AG04449 (cell line): ENCODE measurements around the gene SMPD3.

Source experiments
- CTCF ChIA-PET: fragments of 350-600 bp; formaldehyde crosslinking; extraction: SDS; loops from one replicate; lab custom pipeline; 2021; ENCODE audit warnings: antibody characterized with exemption; lab: Yijun Ruan, JAX
- POLR2A ChIA-PET: fragments of 400-600, 350-600 bp; formaldehyde crosslinking; extraction: SDS; loops from one replicate; lab custom pipeline; 2020; ENCODE audit warnings: antibody characterized with exemption, inconsistent platforms; lab: Yijun Ruan, JAX
- DNase-seq: peaks from one replicate; pipeline ENCODE4 v3.0.0-alpha.2; 2010; ENCODE audit warnings: low read depth, low spot score
- H3K4me3 ChIP-seq: 2 replicates; pipeline ENCODE4 v1.5.1; 2011; ENCODE audit warnings: low read depth, mild to moderate bottlenecking, control low read depth, low read length
- TF ChIP-seq, protein P1 (sequence below): IDR thresholded peaks from one replicate; pipeline ENCODE4 v1.5.1; 2011; ENCODE audit warnings: mild to moderate bottlenecking, moderate library complexity, low read length, control low read depth, inconsistent platforms; ENCODE audit not compliant: insufficient read depth; ENCODE audit errors: missing control alignments

Gene SMPD3

DNA sequence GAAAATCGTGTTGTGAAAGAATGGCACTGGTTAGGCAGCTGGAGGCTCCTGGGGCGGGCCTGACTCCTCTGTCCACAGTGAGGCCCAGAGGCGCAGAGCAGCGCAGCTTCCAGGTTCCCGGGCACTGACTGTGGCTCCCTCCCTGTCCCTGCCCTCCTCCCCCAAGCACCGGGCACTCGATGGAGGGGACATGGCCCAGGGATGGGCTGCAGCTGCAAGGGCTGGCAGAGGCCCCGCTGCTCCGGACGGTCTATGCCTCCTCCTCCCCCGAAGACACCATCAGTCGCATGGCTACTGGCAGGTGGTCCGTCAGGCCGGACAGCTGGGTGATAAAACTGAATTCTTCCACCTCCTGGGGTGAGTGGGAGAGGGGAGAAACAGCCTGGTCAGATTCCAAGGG, 87.4 kb downstream of the SMPD3 start:
- TF ChIP-seq, protein P1, sequence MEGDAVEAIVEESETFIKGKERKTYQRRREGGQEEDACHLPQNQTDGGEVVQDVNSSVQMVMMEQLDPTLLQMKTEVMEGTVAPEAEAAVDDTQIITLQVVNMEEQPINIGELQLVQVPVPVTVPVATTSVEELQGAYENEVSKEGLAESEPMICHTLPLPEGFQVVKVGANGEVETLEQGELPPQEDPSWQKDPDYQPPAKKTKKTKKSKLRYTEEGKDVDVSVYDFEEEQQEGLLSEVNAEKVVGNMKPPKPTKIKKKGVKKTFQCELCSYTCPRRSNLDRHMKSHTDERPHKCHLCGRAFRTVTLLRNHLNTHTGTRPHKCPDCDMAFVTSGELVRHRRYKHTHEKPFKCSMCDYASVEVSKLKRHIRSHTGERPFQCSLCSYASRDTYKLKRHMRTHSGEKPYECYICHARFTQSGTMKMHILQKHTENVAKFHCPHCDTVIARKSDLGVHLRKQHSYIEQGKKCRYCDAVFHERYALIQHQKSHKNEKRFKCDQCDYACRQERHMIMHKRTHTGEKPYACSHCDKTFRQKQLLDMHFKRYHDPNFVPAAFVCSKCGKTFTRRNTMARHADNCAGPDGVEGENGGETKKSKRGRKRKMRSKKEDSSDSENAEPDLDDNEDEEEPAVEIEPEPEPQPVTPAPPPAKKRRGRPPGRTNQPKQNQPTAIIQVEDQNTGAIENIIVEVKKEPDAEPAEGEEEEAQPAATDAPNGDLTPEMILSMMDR: no peak
- no peak overlapping the region for H3K4me3 ChIP-seq
- POLR2A ChIA-PET: no interaction called here
- DNase-seq: no peak
- CTCF ChIA-PET: interaction anchor here (0.7 to 3.7 kb wide), 2 partner anchors 149 to 157 kb away, joined by 3 to 14 read pairs; no protein-coding TSS in a partner anchor

DNA sequence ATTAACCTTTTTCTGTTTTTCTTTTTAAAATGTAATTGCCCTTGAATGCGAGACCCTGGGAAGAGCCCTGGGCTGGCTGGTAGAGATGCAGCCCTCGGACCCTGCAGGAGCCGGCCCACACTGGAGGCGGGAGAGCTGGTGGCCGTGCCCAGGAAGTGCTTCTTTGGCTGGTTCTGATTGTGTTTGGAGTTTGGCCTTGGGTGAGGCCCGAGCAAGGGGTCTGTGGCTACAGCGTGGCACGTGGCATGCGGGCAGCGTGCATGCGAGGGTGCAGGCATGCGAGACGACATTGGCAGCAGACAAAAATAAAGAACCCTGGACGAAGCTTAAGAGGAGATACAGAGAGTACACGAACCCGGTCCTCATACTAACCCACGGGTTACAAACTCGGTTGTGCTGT, 87.8 kb downstream of the SMPD3 start:
- TF ChIP-seq, protein P1: no peak
- POLR2A ChIA-PET: no interaction called here
- CTCF ChIA-PET: interaction anchor here (0.7 to 3.7 kb wide), 3 partner anchors 96 to 158 kb away, joined by 3 to 14 read pairs (median 3); partner anchors contain the start of gene SLC7A6
- no peak for DNase-seq
- H3K4me3 ChIP-seq: no peak overlapping the region

DNA sequence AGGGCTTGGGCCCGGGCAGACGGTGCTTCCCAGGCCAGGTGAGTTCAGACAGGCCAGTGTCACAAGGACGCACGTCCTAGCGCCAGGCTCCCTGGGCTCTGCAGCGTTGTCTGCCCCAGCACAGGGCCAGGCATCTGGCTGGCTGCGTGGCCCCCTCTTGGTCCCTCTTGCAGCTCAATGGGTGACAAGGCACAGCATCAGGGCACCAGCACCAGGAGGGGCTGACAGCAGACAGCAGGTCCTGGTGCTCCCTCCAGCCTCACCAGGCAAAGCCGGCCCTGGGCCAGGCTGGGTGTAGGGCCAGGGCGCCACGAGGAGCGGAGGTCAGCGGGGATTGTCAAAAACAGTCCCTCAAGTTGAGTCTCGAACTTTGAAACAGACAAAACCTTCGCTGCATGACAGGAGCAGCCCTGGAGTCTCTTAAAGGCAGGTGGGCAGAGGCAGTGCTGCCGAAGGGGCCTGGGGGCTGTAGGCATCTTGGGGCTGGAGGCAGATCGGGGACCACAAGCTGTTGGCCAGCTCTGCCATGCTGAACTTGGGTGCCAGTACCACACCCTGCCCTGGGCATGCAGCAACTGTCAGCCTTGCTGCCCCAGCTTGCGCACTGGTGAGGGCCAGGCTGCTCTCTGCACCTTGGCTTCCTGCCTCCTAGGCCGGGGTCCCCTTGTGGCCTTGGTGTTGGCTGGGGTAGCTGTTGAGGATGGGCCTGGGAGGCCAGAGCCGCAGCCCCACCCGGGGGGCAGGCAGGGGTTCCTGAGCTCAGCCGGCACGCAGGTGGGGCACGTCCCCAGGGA, 88.7 kb downstream of the SMPD3 start:
- ChIA-PET CTCF (interaction anchor here (1.2 kb wide), 1 partner anchor 95 kb away, joined by 3 read pairs; the partner anchor contains the start of gene SLC7A6), POLR2A (no interaction called here)
- DNase-seq: no peak
- H3K4me3 ChIP-seq: no peak overlapping the region
- TF ChIP-seq, protein P1: no peak

DNA sequence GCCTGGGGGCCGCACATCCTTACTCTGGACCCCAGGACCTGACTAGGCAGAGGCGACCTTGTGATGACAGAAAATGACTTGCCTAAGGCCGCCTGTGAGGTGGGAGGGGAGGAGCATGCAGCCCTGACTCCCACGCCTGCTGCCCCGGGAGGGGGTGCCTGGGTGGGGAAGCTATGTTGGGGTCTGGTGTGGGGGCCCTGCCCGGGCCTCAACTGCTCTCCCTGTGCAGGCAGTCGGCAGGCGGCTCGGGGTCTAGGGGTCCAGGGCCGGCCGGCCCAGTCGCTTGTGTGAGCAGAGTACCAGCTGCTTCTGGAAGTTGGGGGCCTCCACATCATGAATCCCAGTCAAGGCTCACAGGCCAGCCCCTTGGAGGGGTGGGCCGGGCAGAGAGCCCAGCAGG, 89.4 kb downstream of the SMPD3 start:
- DNase-seq: no peak
- TF ChIP-seq, protein P1: no peak
- ChIA-PET POLR2A (no interaction called here), CTCF (no interaction called here)
- H3K4me3 ChIP-seq: no peak overlapping the region

DNA sequence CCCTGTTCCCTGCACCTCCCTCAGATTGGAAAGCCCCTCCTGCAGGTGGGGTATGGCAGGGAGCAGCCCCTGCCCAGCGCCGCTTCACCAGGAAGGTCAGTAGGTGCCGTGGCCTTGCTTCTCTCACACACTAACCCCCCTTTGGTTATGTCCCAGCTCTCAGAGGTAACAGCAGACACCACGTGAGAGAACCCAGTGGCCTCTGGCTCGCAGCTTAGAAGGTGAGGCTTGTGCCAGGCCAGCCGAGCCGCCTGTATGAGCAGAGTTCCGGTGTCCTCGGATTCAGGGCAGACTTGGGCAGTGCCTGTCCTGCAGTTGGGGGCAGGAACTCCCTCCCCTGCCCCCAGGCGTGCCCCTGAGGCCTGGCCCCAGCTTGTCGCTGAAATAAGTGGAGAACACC, 90.4 kb downstream of the SMPD3 start:
- POLR2A ChIA-PET: no interaction called here
- no peak overlapping the region for H3K4me3 ChIP-seq
- CTCF ChIA-PET: interaction anchor here (1.5 kb wide), 1 partner anchor 10 kb away, joined by 4 read pairs; no protein-coding TSS in a partner anchor
- TF ChIP-seq, protein P1: no peak
- no peak for DNase-seq

DNA sequence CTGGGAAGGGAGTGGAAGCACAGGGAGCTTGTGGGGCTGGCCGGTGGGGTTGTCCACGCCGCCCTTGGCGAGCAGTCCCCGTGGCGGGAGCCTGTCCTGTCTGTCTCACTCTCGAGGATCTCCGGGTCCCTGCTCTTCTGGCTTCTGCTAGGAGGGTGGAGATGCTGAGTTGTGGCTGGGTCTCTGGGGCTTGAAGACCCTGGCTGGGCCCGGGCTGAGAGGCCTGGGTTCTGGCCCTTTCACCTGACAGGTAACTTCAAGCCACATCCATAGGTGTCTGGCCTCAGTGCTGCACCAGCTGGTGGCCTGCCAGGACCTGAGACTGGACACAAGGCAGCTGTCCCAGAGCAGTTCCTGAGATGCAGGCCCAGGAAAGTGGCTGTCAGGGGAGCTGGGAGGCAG, 90.8 kb downstream of the SMPD3 start:
- CTCF ChIA-PET: interaction anchor here (1.5 to 2.6 kb wide), 2 partner anchors 7 to 11 kb away, joined by 4 to 13 read pairs; no protein-coding TSS in a partner anchor
- DNase-seq: no peak
- no peak overlapping the region for H3K4me3 ChIP-seq
- POLR2A ChIA-PET: no interaction called here
- TF ChIP-seq, protein P1: no peak
